Calu3 (cell line): Measurements from ENCODE around the gene BHLHA9. TPM values are rescaled to one million over a fixed set of nuclear protein-coding genes. Genes with fewer than 3 reads are reported as not detected.

Experiments used
- BruUV-seq: library from RNA; stranded (reverse); fragments of 400-500 nt; replicated peaks from 2 replicates; lab custom pipeline; 2021; lab: Mats Ljungman, UMichigan
- CTCF ChIA-PET: fragments of 300-600 bp; sonication (Branson Sonifier 250); formaldehyde crosslinking; loops from one replicate; lab custom pipeline; 2022; ENCODE audit warnings: antibody characterized with exemption; lab: Charles Lee
- DNase-seq: peaks from one replicate; pipeline ENCODE4 v3.0.0; 2022
- H3K27ac Mint-ChIP-seq: one replicate; pipeline ENCODE4 v1.8.0; 2022; ENCODE audit warnings: mixed read lengths; ENCODE audit not compliant: unreplicated experiment
- H3K27me3 Mint-ChIP-seq: one replicate; pipeline ENCODE4 v1.8.0; 2022; ENCODE audit warnings: mixed read lengths; ENCODE audit not compliant: unreplicated experiment
- H3K36me3 Mint-ChIP-seq: one replicate; pipeline ENCODE4 v1.8.0; 2022; ENCODE audit warnings: mild to moderate bottlenecking, moderate library complexity, mixed read lengths; ENCODE audit not compliant: insufficient read depth, unreplicated experiment
- H3K4me1 Mint-ChIP-seq: one replicate; pipeline ENCODE4 v1.8.0; 2022; ENCODE audit warnings: mild to moderate bottlenecking, low read depth, mixed read lengths; ENCODE audit not compliant: unreplicated experiment
- H3K4me3 Mint-ChIP-seq: one replicate; pipeline ENCODE4 v1.8.0; 2022; ENCODE audit warnings: mild to moderate bottlenecking, low read depth, moderate library complexity, mixed read lengths; ENCODE audit not compliant: unreplicated experiment
- H3K9me3 Mint-ChIP-seq: one replicate; pipeline ENCODE4 v1.8.0; 2022; ENCODE audit warnings: low read depth, mixed read lengths; ENCODE audit not compliant: unreplicated experiment
- CTCF ChIP-seq: fragments of 200-600 bp; IDR thresholded peaks from one replicate; pipeline ENCODE4 v1.8.0; 2022; ENCODE audit warnings: antibody characterized with exemption; ENCODE audit not compliant: unreplicated experiment
- intact Hi-C: fragments of 100-400 bp; cut with micrococcal nuclease; formaldehyde crosslinking; loops from one replicate; pipeline ENCODE4 v1.10.0; 2022; ENCODE audit not compliant: unreplicated experiment
- total RNA-seq: library from RNA; stranded (reverse); gene quantifications from 2 replicates; pipeline ENCODE4 v1.2.3, GENCODE V29; 2022

Gene BHLHA9
- total RNA-seq, 1 experiment from 2014 or later = not detected

- TF ChIP-seq CTCF = no peak
- BruUV-seq = no TSS peak
- Mint-ChIP-seq H3K27me3 (peaks cover 33% of the 10 kb centered on the region), H3K4me1 (peaks cover 8% of the 10 kb centered on the region), H3K27ac (no peak overlapping the region), H3K9me3 (no peaks in the 10 kb centered on the region), H3K4me3 (no peak overlapping the region), H3K36me3 (peaks cover 12% of the 10 kb centered on the region)
- CTCF ChIA-PET = no interaction called here
- intact Hi-C loops = no loop called here
- no peak for DNase-seq
Observed at GRCh38 chr17:1224330-1224729, 45.9 kb upstream of the BHLHA9 start.

- Mint-ChIP-seq H3K9me3 (no peaks in the 10 kb centered on the region), H3K27me3 (peaks cover 44% of the 10 kb centered on the region), H3K4me1 (peaks cover 15% of the 10 kb centered on the region), H3K27ac (no peak overlapping the region), H3K4me3 (no peak overlapping the region), H3K36me3 (peaks cover 24% of the 10 kb centered on the region)
- no TSS peak for BruUV-seq
- intact Hi-C loops = no loop called here
- TF ChIP-seq CTCF = no peak
- no peak for DNase-seq
- CTCF ChIA-PET = no interaction called here
Observed at GRCh38 chr17:1226308-1226707, 43.9 kb upstream of the BHLHA9 start.

- Mint-ChIP-seq H3K9me3 (no peaks in the 10 kb centered on the region), H3K4me1 (peaks cover 24% of the 10 kb centered on the region), H3K27ac (no peak overlapping the region), H3K36me3 (peaks cover 24% of the 10 kb centered on the region), H3K4me3 (peak overlapping the region; percentile 83), H3K27me3 (peaks cover 49% of the 10 kb centered on the region)
- BruUV-seq = no TSS peak
- DNase-seq = no peak
- CTCF ChIA-PET = no interaction called here
- TF ChIP-seq CTCF = no peak
- intact Hi-C loops = no loop called here
Observed at GRCh38 chr17:1227365-1227764, 42.9 kb upstream of the BHLHA9 start.

GRCh38 chr17:1227917-1228780 is 42.1 kb upstream of the BHLHA9 start:
- BruUV-seq = no TSS peak
- peaks cover 24% of the 10 kb centered on the region for H3K4me1 Mint-ChIP-seq
- H3K36me3 Mint-ChIP-seq = peaks cover 24% of the 10 kb centered on the region
- TF ChIP-seq CTCF = no peak
- intact Hi-C loops = no loop called here
- peaks cover 54% of the 10 kb centered on the region for H3K27me3 Mint-ChIP-seq
- CTCF ChIA-PET = interaction anchor here (0.5 to 0.6 kb wide), 2 partner anchors 30 to 394 kb away, joined by 3 to 4 read pairs; no protein-coding TSS in a partner anchor
- DNase-seq = no peak
- H3K4me3 Mint-ChIP-seq = peak overlapping the region; percentile 83
- H3K9me3 Mint-ChIP-seq = no peaks in the 10 kb centered on the region
- peak overlapping the region; percentile 64 for H3K27ac Mint-ChIP-seq
